Activated naive CD4-positive, alpha-beta T cell treated with anti-CD3 and anti-CD28 coated beads, Interleukin-2, amount 50 U/mL, for 24 hours (primary cell): ENCODE results near the gene DAP3.
"Not testable (repeated sequence)": the region's sequence is repeated elsewhere in the genome, so short reads cannot be mapped to it uniquely, and the experiment has no call there.

Source experiments
- H3K27ac Mint-ChIP-seq: one replicate; pipeline ENCODE4 v1.8.0; 2021; ENCODE audit warnings: mild to moderate bottlenecking, mixed read lengths
- H3K27me3 Mint-ChIP-seq: one replicate; pipeline ENCODE4 v1.8.0; 2021; ENCODE audit warnings: mixed read lengths
- H3K36me3 Mint-ChIP-seq: one replicate; pipeline ENCODE4 v1.8.0; 2021; ENCODE audit warnings: mixed read lengths
- H3K4me1 Mint-ChIP-seq: one replicate; pipeline ENCODE4 v1.8.0; 2021; ENCODE audit warnings: mixed read lengths
- H3K4me3 Mint-ChIP-seq: one replicate; pipeline ENCODE4 v1.8.0; 2021; ENCODE audit warnings: mild to moderate bottlenecking, mixed read lengths
- H3K9me3 Mint-ChIP-seq: one replicate; pipeline ENCODE4 v1.8.0; 2021; ENCODE audit warnings: mixed read lengths

Gene DAP3

DNA sequence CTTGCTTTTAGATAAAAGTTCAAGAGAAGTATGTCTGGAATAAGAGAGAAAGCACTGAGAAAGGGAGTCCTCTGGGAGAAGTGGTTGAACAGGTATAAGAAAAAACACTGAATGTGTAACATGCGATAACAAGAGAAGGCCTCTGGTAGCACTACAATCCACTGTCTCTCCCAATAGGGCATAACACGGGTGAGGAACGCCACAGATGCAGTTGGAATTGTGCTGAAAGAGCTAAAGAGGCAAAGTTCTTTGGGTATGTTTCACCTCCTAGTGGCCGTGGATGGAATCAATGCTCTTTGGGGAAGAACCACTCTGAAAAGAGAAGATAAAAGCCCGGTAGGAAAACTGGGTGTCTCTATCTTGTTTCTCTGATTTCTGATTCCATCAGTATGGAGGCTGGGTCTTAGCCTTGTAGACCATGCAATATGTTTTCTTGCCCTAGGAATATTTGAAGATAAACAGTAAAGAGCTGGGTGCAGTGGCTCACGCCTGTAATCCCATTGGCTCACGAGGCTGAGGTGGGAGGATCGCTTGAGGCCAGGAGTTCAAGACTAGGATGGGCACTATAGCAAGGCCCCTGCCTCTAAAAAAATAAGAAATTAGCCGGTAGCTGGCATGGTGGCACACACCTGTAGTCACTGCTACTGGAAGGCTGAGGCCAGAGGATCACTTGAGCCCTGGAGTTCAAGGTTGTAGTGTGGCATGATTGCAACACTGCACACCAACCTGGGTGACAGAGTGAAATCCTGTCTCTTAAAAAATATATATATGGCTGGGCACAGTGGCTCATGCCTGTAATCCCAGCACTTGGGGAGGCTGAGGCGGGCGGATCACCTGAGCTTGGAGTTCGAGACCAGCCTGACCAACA lies 40.4 kb downstream of the DAP3 start:
- H3K27me3 Mint-ChIP-seq = no peaks in the 10 kb centered on the region
- H3K9me3 Mint-ChIP-seq = no peaks in the 10 kb centered on the region
- peaks cover 6% of the 10 kb centered on the region for H3K4me1 Mint-ChIP-seq
- H3K4me3 Mint-ChIP-seq = no peak overlapping the region
- peak overlapping the region; percentile 30 for H3K27ac Mint-ChIP-seq
- peaks cover 6% of the 10 kb centered on the region for H3K36me3 Mint-ChIP-seq

DNA sequence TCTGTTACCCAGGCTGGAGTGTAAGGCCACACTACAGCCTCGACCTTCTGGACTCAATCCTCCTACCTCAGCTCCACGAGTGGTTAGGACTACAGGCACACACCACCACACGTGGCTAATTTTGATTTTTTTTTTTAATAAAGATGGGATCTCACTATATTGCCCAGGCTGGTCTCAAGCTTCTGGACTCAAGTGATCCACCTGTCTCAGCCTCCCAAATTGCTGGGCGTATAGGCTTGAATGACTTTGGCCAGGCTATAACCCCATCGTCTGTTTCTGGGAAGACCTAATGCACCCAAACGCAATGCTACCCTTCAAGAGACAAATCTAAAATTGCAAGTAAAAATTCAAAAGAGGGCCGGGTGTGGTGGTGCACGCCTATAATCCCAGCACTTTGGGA lies 52.1 kb downstream of the DAP3 start:
- no peaks in the 10 kb centered on the region for H3K9me3 Mint-ChIP-seq
- H3K27ac Mint-ChIP-seq = no peak overlapping the region
- H3K4me1 Mint-ChIP-seq = no peaks in the 10 kb centered on the region
- H3K27me3 Mint-ChIP-seq = no peaks in the 10 kb centered on the region
- no peak overlapping the region for H3K4me3 Mint-ChIP-seq
- H3K36me3 Mint-ChIP-seq = peaks cover 7% of the 10 kb centered on the region

DNA sequence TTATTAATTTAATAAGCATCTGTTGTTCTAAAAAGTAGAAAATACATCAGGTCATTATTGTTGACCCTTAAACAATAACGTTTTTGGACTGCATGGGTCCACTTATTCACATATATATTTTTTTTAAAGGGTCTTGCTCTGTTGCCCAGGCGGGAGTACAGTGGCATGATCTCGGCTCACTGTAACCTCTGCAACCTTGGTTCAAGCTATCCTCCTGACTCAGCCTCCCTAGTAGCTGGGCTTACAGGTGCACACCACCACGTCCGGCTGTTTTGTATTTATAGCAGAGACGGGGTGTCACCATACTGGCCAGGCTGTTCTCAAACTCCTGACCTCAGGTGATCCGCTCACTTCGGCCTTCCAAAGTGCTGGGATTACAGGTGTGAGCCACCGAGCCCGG lies 53.0 kb downstream of the DAP3 start:
- Mint-ChIP-seq H3K27ac (peak overlapping the region; percentile 27), H3K4me1 (no peaks in the 10 kb centered on the region), H3K9me3 (no peaks in the 10 kb centered on the region), H3K4me3 (no peak overlapping the region), H3K36me3 (peaks cover 3% of the 10 kb centered on the region), H3K27me3 (no peaks in the 10 kb centered on the region)

DNA sequence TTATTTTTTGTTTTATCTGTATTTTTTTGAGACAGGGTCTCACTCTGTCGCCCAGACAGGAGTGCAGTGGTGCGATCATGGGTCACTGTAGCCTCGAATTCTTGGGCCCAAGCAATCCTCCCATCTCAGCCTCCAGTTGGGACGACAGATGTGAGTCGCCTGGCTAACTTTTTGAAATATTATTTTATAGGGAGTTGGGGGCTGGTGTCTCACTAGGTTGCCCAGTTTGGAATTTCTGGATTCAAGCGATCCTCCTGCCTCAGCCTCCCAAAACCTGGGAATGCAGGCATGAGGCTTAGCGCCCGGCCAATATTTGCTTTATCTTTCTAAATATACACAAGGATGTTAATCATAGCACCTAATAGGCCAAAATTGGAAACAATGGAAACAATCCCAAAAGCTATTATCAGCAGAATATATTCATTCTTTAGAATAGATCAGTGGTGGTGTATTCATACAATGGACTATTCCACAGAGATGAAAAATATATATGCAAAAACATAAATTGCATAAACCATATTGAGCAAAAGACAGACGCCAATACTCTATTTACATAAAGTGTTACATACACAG lies 55.9 kb downstream of the DAP3 start:
- peak overlapping the region; percentile 95 for H3K27ac Mint-ChIP-seq

DNA sequence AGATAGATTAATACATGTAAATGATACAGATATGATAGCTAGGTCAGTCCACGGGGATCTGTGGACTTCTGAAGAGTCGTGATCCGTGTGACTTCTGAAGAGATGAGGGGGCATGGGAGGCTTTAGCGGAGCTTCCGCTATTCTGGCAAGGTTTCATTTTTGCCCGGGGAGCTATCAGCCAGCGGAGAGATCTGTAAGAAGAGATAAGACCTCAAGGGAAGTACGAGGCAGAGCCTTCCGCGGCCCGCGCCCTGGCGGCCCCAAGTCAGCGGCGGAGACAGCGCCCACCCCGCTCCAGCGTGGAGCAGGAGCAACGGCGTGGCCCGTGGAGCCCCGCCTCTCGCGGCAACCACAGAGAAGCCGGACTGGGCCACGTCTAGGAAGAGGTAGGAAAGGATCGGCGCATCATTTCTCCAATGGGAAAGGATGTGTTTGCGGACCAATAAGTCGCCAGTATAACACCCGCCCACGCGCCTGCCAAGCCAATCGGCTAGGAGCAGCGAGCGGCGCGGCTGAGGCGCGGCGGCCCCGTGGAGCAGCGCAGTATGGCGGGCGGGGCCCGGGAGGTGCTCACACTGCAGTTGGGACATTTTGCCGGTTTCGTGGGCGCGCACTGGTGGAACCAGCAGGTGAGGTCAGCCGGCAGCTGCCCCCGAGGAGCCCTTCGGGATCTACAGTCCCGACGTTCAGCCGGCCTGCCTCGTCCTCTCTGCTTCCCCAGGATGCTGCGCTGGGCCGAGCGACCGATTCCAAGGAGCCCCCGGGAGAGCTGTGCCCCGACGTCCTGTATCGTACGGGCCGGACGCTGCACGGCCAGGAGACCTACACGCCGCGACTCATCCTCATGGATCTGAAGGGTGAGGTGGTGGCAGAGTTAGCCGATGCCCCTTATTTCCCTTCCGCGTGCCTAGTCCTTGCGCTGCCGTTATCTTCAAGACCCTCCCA lies 56.7 kb downstream of the DAP3 start:
- H3K9me3 Mint-ChIP-seq, H3K4me1 Mint-ChIP-seq, H3K27me3 Mint-ChIP-seq, H3K36me3 Mint-ChIP-seq: not testable (repeated sequence)
- H3K27ac Mint-ChIP-seq = peak overlapping the region; percentile 95
- peak overlapping the region; percentile 98 for H3K4me3 Mint-ChIP-seq

More for the DNA sequence above, 55.9 kb downstream of the DAP3 start:
- no peaks in the 10 kb centered on the region for H3K27me3 Mint-ChIP-seq
- H3K4me3 Mint-ChIP-seq = peak overlapping the region; percentile 98
- no peaks in the 10 kb centered on the region for H3K36me3 Mint-ChIP-seq
- no peaks in the 10 kb centered on the region for H3K9me3 Mint-ChIP-seq
- peaks cover 5% of the 10 kb centered on the region for H3K4me1 Mint-ChIP-seq

DNA sequence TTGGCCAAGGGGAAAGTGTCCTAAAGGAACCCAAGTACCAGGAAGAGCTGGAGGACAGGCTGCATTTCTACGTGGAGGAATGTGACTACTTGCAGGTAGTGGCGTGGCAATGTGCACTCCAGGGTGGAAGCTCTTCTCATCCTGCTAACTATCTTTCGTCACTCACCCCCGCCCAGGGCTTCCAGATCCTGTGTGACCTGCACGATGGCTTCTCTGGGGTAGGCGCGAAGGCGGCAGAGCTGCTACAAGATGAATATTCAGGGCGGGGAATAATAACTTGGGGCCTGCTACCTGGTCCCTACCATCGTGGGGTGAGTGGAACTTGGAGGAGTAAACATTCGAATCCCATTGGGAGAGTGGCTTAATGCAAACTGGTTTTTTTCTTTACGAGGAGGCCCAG lies 58.7 kb downstream of the DAP3 start:
- H3K9me3 Mint-ChIP-seq, H3K36me3 Mint-ChIP-seq, H3K27ac Mint-ChIP-seq, H3K4me1 Mint-ChIP-seq, H3K27me3 Mint-ChIP-seq: not testable (repeated sequence)
- H3K4me3 Mint-ChIP-seq = peak overlapping the region; percentile 23

DNA sequence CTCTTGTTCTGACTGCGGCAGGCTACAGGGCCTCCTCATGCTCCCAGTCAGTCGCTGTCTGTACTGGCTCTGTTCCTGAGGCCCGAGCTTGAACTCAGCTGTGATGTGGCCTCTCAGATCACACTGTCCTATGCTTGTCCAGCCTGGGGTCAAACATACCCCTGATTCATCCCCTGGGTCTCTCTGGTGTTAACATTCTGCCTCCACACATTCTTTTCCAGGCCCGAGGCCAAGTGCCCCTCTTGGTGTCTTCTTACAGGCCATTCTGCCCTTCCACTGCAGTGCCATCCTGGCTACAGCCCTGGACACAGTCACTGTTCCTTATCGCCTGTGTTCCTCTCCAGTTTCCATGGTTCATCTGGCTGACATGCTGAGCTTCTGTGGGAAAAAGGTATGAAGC lies 59.2 kb downstream of the DAP3 start:
- peak overlapping the region; percentile 41 for H3K27ac Mint-ChIP-seq
- not testable (repeated sequence) for H3K27me3 Mint-ChIP-seq, H3K4me1 Mint-ChIP-seq, H3K36me3 Mint-ChIP-seq, H3K4me3 Mint-ChIP-seq, H3K9me3 Mint-ChIP-seq

DNA sequence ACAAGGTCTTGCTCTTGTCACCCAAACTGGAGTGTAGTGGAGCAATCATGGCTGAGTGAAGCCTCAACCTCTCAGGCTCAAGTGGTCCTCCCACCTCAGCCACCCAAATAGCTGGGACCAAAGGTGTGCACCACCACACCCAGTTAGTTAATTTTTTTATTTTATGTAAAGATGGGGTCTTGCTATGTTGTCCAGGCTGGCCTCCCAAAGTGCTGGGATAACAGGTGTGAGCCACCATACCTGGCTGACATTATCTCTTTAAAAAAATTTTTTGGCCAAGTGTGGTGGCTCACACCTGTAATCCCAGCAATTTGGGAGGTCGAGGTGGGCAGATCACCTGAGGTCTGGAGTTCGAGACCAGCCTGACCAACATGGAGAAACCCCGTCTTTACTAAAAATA lies 70.1 kb downstream of the DAP3 start:
- not testable (repeated sequence) for H3K9me3 Mint-ChIP-seq, H3K27me3 Mint-ChIP-seq, H3K4me1 Mint-ChIP-seq, H3K4me3 Mint-ChIP-seq, H3K27ac Mint-ChIP-seq
- H3K36me3 Mint-ChIP-seq = peaks cover 13% of the 10 kb centered on the region

DNA sequence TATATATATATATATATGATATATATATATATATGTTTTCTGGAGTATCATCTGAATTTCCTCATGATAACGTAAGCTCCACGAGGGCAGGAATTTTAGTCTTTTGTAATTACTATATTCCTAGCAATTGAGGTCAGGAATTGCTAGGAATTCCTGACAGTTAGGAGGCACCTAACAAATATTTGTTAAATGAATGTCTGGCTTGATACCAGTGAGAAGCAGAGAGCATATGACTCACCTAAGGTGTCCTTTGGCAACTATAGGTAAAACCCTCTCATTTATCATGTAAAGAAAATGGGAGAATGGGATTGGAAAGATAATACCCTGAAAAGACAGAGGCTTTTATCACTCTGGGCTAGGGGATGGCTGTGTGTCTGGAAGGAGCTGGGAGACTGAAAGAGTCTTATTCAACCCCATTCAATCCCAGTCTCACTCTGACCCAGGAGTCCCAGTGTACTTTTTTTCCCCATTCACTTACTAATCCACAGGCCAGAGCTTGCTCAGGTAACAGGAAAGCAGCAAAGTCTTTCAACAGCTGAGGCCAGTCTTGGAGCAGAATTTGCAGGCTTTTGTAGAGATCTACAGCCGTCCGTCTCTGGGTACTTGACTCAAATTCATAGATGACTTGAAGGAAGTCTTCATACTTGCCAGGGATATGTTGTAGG lies 71.2 kb downstream of the DAP3 start:
- no peak overlapping the region for H3K27ac Mint-ChIP-seq
- peaks cover 13% of the 10 kb centered on the region for H3K36me3 Mint-ChIP-seq
- peaks cover 3% of the 10 kb centered on the region for H3K4me1 Mint-ChIP-seq
- H3K9me3 Mint-ChIP-seq = no peaks in the 10 kb centered on the region
- H3K27me3 Mint-ChIP-seq = no peaks in the 10 kb centered on the region
- no peak overlapping the region for H3K4me3 Mint-ChIP-seq

DNA sequence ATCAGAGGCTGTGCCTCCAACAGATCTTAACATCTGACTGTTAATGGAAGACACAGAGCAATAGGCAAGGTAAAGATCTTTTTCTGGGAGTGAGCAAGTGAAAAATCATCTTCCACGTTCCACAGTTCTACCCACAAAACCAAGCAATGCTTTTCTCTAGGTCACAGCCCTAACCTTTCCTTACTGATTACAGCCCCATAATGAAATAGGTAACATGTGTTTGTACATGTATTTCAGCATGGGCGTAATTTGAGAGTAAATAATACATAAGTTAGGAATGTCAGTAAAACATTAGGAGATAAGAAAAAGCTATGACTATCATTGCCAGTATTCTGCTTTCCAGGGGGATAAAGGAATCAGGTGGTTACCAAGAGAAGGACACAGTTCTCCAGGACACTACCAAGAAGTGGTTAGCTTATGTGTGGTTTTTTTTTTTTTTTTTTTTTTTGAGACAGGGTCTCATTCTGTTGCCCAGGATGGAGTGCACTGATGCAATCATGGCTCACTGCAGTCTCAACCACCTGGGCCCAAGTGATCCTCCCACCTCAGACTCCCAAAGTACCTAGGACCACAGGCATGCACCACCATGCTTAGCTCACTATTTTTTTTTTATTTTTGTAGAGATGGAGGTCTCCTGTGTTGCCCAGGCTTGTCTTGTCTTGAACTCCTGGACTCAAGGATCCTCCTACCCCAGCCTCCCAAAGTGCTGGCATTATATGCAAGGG lies 72.0 kb downstream of the DAP3 start:
- no peak overlapping the region for H3K27ac Mint-ChIP-seq
- H3K4me1 Mint-ChIP-seq = peaks cover 3% of the 10 kb centered on the region
- no peaks in the 10 kb centered on the region for H3K9me3 Mint-ChIP-seq
- H3K36me3 Mint-ChIP-seq = peaks cover 19% of the 10 kb centered on the region
- H3K27me3 Mint-ChIP-seq = no peaks in the 10 kb centered on the region
- H3K4me3 Mint-ChIP-seq = no peak overlapping the region

DNA sequence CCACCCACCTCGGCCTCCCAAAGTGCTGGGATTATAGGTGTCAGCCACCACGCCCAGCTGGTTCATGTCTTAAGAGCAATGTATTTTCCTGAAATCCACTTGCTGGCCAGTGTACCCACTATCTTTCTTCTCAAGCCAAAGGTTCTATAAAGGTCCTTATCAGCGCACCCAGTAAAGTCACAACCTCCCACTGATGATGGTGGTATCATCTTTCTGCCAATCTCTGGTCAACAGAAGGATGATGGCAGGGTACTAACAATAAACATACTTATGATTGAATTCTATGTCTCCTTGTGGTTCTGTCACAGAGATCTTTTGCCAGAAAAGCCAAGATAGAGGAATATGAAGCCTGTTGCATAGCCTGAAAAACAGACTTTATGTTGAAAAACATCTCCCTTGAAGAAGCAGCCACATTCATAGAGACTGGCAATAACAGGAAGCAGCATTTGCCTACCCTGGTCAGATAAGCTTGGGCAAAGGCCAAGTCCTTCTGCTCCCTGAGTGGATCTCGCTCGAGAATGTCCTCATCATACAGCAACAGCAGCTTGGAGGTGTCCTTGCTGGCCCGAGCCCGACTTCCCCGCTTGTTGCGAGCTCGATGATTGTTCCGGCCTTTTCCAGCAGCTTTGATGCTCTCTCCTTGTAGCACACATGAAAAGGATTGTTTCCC lies 73.0 kb downstream of the DAP3 start:
- H3K27ac Mint-ChIP-seq = no peak overlapping the region

DNA sequence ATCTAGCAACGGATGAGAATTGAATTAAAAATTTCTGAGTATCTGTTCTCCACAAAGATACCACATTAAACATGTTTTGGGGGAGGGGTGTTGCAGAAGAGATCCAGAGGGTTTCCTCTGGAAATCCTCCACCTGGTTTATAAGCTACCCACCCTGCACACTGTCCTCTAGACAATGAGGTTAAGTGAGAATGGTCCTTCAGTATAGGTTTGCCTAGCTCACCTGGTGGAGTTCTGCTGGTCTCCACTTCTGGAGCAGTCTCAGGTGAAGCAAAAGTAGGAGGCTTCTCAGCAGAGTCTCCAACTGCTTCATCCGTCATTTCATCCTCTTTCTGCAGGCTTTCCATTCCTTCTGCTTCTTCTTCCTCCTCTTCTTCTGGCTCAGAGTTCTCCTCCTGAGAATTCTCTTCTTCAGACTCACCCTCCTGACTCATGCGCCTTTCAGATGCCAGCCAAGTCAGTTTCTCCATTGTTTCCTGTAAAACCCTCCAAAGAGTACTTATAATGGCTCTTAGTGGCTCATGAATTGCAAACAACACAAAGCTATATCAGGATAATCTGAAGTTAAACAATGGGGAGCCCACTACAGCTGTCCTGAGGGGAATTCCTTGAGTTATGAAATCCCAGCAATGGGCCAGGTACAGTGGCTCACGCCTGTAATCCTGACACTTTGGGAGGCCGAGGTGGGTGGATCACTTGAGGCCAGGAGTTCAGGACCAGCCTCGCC lies 74.4 kb downstream of the DAP3 start:
- not testable (repeated sequence) for H3K4me1 Mint-ChIP-seq, H3K4me3 Mint-ChIP-seq, H3K9me3 Mint-ChIP-seq, H3K27ac Mint-ChIP-seq, H3K27me3 Mint-ChIP-seq
- H3K36me3 Mint-ChIP-seq = peaks cover 19% of the 10 kb centered on the region

More for the DNA sequence above, 73.0 kb downstream of the DAP3 start:
- Mint-ChIP-seq H3K4me3 (no peak overlapping the region), H3K9me3 (no peaks in the 10 kb centered on the region), H3K36me3 (peaks cover 17% of the 10 kb centered on the region), H3K27me3 (no peaks in the 10 kb centered on the region), H3K4me1 (peaks cover 3% of the 10 kb centered on the region)

DNA sequence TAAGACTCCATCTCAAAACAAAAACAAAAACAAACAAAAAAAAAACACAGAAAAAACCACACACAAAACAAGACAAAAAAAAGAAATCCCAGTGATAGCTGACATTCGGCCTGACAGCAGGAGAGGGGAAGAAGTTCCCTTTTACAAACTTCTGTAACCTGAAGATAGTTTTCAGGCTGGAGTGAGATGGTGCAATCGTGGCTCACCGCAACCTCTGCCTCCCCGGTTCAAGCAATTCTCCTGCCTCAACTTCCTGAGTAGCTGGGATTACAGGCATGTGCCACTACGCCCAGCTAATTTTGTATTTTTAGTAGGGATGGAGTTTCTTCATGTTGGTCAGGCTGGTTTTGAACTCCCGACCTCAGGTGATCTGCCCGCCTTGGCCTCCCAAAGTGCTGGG lies 75.1 kb downstream of the DAP3 start:
- not testable (repeated sequence) for H3K4me3 Mint-ChIP-seq, H3K4me1 Mint-ChIP-seq, H3K27me3 Mint-ChIP-seq, H3K9me3 Mint-ChIP-seq, H3K27ac Mint-ChIP-seq
- peaks cover 23% of the 10 kb centered on the region for H3K36me3 Mint-ChIP-seq

DNA sequence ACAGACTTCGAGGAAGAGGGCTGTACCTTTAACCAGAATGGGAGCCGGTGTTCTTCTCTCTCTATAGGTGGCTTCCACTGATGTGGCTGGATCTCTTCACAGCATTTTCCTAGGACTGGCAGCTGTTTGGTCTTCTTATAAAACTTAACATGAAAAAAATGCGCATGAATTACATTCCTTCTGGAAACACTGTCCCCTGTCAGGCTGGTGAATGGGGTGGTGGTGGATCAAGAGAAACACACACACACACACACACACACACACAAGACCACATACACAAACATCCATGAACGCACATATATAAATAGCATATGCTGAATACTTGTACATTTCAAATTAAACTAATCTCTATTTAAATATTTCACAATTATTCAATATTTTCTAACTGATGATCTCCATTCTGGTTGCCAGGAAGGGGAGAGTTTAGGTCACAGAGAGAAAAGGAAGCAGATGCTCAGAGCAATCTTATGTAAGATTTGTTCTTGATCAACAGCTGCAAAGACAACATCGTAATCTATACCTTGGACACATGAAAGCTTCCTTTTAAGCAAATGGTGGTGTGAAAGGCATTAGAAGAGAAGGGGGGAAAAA lies 78.6 kb downstream of the DAP3 start:
- peaks cover 23% of the 10 kb centered on the region for H3K36me3 Mint-ChIP-seq
- not testable (repeated sequence) for H3K4me3 Mint-ChIP-seq, H3K27me3 Mint-ChIP-seq, H3K4me1 Mint-ChIP-seq, H3K9me3 Mint-ChIP-seq, H3K27ac Mint-ChIP-seq
